ENCODE results near the gene ZNF428. TPM values are rescaled to one million over a fixed set of nuclear protein-coding genes. Genes with fewer than 3 reads are reported as not detected.

Gene ZNF428
- total and polyA plus RNA-seq, 4 donors, result 6.5 to 22.1 (median 14.4) TPM

GRCh38 chr19:43616954-43617353 lies 2.5 kb downstream of the ZNF428 start (continued):
- TF ChIP-seq, protein P1, sequence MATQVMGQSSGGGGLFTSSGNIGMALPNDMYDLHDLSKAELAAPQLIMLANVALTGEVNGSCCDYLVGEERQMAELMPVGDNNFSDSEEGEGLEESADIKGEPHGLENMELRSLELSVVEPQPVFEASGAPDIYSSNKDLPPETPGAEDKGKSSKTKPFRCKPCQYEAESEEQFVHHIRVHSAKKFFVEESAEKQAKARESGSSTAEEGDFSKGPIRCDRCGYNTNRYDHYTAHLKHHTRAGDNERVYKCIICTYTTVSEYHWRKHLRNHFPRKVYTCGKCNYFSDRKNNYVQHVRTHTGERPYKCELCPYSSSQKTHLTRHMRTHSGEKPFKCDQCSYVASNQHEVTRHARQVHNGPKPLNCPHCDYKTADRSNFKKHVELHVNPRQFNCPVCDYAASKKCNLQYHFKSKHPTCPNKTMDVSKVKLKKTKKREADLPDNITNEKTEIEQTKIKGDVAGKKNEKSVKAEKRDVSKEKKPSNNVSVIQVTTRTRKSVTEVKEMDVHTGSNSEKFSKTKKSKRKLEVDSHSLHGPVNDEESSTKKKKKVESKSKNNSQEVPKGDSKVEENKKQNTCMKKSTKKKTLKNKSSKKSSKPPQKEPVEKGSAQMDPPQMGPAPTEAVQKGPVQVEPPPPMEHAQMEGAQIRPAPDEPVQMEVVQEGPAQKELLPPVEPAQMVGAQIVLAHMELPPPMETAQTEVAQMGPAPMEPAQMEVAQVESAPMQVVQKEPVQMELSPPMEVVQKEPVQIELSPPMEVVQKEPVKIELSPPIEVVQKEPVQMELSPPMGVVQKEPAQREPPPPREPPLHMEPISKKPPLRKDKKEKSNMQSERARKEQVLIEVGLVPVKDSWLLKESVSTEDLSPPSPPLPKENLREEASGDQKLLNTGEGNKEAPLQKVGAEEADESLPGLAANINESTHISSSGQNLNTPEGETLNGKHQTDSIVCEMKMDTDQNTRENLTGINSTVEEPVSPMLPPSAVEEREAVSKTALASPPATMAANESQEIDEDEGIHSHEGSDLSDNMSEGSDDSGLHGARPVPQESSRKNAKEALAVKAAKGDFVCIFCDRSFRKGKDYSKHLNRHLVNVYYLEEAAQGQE (IDR thresholded peaks at IDR 0.05), result no peak

DNA sequence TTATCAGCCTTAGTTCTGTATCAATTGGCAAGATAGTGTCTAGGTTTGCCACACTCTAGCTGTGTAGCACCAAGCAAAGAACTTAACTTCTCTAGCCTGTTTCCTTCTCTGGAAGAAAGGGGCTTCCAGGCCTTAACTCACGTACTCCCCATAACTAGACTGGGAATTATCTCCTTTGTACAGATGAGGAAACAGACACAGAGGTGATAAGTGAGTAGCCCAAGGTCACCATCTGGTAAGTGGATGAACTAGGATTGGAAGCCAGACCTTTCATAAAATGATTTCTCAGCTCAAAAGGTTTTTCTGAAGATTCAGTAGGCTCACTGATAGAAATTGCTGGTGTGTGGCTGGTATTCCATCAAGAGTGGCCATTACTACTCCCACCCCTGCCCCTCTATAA lies 3.1 kb downstream of the ZNF428 start:
- H3K9me3 ChIP-seq (ENCODE audit: control insufficient read depth in 4 of 4, low read length in 3 of 4), result no peaks in the 10 kb centered on the region
- H3K9ac ChIP-seq (ENCODE audit: low read depth in 1 of 2, low read length in 2 of 2), result no peak overlapping the region
- no peak overlapping the region for H3K27ac ChIP-seq (ENCODE audit: low read depth in 1 of 2, low read length in 2 of 2)
- H3K27me3 ChIP-seq (ENCODE audit: control insufficient read depth in 4 of 4, insufficient read depth in 4 of 4, low read length in 3 of 4), result no peaks in the 10 kb centered on the region
- no peak overlapping the region for H3K4me3 ChIP-seq (ENCODE audit: low read depth in 1 of 3, low read length in 3 of 3)
- H3K36me3 ChIP-seq (ENCODE audit: control insufficient read depth in 4 of 4, insufficient read depth in 3 of 4, low read depth in 1 of 4, low read length in 3 of 4), result peaks cover 0 to 13% (median 2%) of the 10 kb centered on the region in 4 donors
- no peak for DNase-seq (ENCODE audit: low spot score)
- peaks cover 0 to 16% (median 11%) of the 10 kb centered on the region in 4 donors for H3K4me1 ChIP-seq (ENCODE audit: control insufficient read depth in 4 of 4, insufficient read depth in 4 of 4, low read length in 3 of 4)
- WGBS, result 80% methylated on average over 1 of the region's 1 CpG
- TF ChIP-seq SP1 (IDR thresholded peaks at IDR 0.05), result no peak
- TF ChIP-seq, protein P2, sequence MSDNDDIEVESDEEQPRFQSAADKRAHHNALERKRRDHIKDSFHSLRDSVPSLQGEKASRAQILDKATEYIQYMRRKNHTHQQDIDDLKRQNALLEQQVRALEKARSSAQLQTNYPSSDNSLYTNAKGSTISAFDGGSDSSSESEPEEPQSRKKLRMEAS (IDR thresholded peaks at IDR 0.05), result no peak
- no peak for TF ChIP-seq GABPA (IDR thresholded peaks at IDR 0.05 in 1 of 2, conservative IDR thresholded peaks at IDR 0.05 in 1 of 2)
- no peak for TF ChIP-seq EGR1 (IDR thresholded peaks at IDR 0.05; ENCODE audit: low read depth in 2 of 2)
- TF ChIP-seq FOXA1 (IDR thresholded peaks at IDR 0.05), result no peak
- TF ChIP-seq RAD21 (IDR thresholded peaks at IDR 0.05), result no peak
- TF ChIP-seq, protein P3, sequence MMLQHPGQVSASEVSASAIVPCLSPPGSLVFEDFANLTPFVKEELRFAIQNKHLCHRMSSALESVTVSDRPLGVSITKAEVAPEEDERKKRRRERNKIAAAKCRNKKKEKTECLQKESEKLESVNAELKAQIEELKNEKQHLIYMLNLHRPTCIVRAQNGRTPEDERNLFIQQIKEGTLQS (IDR thresholded peaks at IDR 0.05), result no peak
- TF ChIP-seq, protein P1 (IDR thresholded peaks at IDR 0.05), result no peak
- no peak for TF ChIP-seq HNF4A (conservative IDR thresholded peaks at IDR 0.05)

DNA sequence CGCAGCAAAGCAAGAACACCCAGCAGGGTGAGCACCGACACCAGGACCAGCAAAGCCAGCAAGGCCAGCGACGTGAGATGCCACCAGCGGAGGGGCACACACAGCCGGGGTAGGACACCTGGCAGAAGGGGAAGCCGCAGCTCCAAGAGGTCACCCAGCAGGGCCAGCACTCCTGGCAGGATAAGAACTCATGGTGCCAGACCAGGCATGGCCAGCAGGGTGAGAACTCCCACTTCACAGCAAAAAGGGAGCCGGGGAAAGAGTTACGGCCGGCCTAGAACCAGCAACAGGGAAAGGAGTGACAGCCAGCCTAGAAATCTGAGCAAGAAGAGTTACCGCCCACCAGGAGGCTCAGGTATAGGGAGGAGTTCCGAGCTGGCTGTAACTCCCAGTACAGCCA lies 7.1 kb downstream of the ZNF428 start:
- 98% methylated on average over 12 of the region's 12 CpGs for WGBS
- TF ChIP-seq RAD21 (IDR thresholded peaks at IDR 0.05) (no peak), HNF4G (IDR thresholded peaks at IDR 0.05) (no peak), FOXA2 (IDR thresholded peaks at IDR 0.05) (no peak), GABPA (IDR thresholded peaks at IDR 0.05 in 1 of 2, conservative IDR thresholded peaks at IDR 0.05 in 1 of 2) (no peak), YY1 (IDR thresholded peaks at IDR 0.05) (no peak), RXRA (IDR thresholded peaks at IDR 0.05) (no peak), EGR1 (IDR thresholded peaks at IDR 0.05; ENCODE audit: low read depth in 2 of 2) (no peak), FOXA1 (IDR thresholded peaks at IDR 0.05) (no peak), ZBTB33 (IDR thresholded peaks at IDR 0.05) (no peak), TAF1 (conservative IDR thresholded peaks at IDR 0.05) (no peak), SP1 (IDR thresholded peaks at IDR 0.05) (no peak), NR2F2 (IDR thresholded peaks at IDR 0.05) (no peak)
- TF ChIP-seq, protein P4, sequence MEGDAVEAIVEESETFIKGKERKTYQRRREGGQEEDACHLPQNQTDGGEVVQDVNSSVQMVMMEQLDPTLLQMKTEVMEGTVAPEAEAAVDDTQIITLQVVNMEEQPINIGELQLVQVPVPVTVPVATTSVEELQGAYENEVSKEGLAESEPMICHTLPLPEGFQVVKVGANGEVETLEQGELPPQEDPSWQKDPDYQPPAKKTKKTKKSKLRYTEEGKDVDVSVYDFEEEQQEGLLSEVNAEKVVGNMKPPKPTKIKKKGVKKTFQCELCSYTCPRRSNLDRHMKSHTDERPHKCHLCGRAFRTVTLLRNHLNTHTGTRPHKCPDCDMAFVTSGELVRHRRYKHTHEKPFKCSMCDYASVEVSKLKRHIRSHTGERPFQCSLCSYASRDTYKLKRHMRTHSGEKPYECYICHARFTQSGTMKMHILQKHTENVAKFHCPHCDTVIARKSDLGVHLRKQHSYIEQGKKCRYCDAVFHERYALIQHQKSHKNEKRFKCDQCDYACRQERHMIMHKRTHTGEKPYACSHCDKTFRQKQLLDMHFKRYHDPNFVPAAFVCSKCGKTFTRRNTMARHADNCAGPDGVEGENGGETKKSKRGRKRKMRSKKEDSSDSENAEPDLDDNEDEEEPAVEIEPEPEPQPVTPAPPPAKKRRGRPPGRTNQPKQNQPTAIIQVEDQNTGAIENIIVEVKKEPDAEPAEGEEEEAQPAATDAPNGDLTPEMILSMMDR (IDR thresholded peaks at IDR 0.05; ENCODE audit: low read depth, low read length, missing input control), result no peak
- TF ChIP-seq, protein P2 (IDR thresholded peaks at IDR 0.05), result no peak
- Histone ChIP-seq H3K36me3 (ENCODE audit: control insufficient read depth in 4 of 4, insufficient read depth in 3 of 4, low read depth in 1 of 4, low read length in 3 of 4) (peaks cover 0 to 13% (median 4%) of the 10 kb centered on the region in 4 donors), H3K9me3 (ENCODE audit: control insufficient read depth in 4 of 4, low read length in 3 of 4) (no peaks in the 10 kb centered on the region), H3K27ac (ENCODE audit: low read depth in 1 of 2, low read length in 2 of 2) (no peak overlapping the region), H3K4me1 (ENCODE audit: control insufficient read depth in 4 of 4, insufficient read depth in 4 of 4, low read length in 3 of 4) (no peaks in the 10 kb centered on the region), H3K4me3 (ENCODE audit: low read depth in 1 of 3, low read length in 3 of 3) (no peak overlapping the region), H3K9ac (ENCODE audit: low read depth in 1 of 2, low read length in 2 of 2) (no peak overlapping the region), H3K27me3 (ENCODE audit: control insufficient read depth in 4 of 4, insufficient read depth in 4 of 4, low read length in 3 of 4) (no peaks in the 10 kb centered on the region)
- DNase-seq (ENCODE audit: low spot score), result no peak
